GM21528 (cell line): Measurements from ENCODE around the gene OR2T12.
A peak's percentile ranks its signal among the peaks of the same experiment; 100 is the strongest.
"Not testable (repeated sequence)": the region's sequence is repeated elsewhere in the genome, so short reads cannot be mapped to it uniquely, and the experiment has no call there.

ENCODE experiments used
- ATAC-seq: cut with Tn5 transposase; IDR thresholded peaks from one replicate; pipeline ENCODE4 v1.9.1; 2021; ENCODE audit warnings: mild to moderate bottlenecking, moderate library complexity; ENCODE audit not compliant: unreplicated experiment, low FRiP score

OR2T12 gene

GRCh38 chr1:248303324-248303723 is at the start of gene OR2T12:
Gene OR2T12, minus strand, starts transcription at chr1:248303424. Its CDS starts 7,846 bp downstream, at chr1:248295578.
- no peak for ATAC-seq

DNA sequence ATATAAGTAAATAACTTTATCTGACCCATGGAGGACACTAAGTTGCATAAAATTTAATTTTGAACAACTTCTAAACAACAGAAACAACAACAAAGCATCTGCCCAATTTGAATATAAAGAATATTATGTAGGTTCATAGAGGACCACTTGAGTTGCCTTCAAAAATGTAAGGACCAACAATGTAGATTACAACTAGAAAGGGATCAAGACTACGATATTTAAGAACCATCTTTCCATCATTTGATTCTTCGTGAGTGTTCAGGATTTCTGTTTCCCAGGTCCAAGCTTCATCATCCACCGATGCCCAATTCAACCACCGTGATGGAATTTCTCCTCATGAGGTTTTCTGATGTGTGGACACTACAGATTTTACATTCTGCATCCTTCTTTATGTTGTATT is 45.3 kb upstream of the OR2T12 start, which contains the start of gene OR14C36:
OR14C36 (plus strand) TSS at position 301 of the 400 bp plus-strand sequence; CDS start at position 301, 0 bp downstream.
- no peak for ATAC-seq

DNA sequence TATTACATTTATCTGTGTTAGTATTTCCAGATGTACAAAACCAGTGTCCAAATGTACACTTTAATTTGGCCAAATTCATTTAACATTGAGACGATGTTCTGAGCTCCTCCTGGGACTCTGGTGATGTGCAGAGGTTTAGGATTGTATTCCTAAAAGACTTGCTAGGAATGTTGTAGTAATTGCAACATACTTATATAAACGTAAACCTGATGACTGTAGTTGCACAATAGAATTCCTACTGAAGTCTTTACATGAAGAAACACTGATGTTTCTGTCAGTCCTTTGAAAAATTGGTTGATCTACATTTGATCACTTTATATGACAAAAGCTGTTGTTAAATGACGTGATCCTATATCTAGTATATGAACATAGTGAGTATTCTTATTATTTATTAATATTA is 40.2 kb upstream of the OR2T12 start:
- no peak for ATAC-seq

GRCh38 chr1:248324468-248324867 is 21.2 kb upstream of the OR2T12 start, which contains the start of gene OR2M7:
Gene OR2M7, minus strand, starts transcription at chr1:248324568. Its CDS starts 0 bp downstream, at chr1:248324568.
- no peak for ATAC-seq

- no peak for ATAC-seq
Measured at GRCh38 chr1:248316796-248317195, 13.6 kb upstream of the OR2T12 start.

DNA sequence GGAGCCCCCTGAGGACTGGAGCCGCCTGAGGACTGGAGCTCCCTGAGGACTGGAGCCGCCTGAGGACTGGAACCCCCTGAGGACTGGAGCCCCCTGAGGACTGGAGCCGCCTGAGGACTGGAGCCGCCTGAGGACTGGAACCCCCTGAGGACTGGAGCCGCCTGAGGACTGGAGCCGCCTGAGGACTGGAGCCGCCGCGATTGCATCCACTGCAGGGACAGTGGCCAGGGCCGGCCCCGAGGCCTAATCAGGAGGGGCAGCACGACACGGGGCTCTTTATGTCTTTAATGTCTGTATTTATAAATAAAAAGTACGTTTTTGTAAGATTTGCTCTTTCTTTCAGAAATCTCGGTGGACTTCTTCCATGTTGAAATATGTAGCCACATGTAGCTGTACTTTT is 3.5 kb upstream of the OR2T12 start:
- ATAC-seq, result not testable (repeated sequence)

- ATAC-seq, result no peak
Measured at GRCh38 chr1:248306103-248306502, 2.9 kb upstream of the OR2T12 start.

- ATAC-seq, result not testable (repeated sequence)
Measured at GRCh38 chr1:248305672-248306071, 2.4 kb upstream of the OR2T12 start.

- ATAC-seq, result no peak
Measured at GRCh38 chr1:248288391-248288790, 14.8 kb downstream of the OR2T12 start.

- no peak for ATAC-seq
Measured at GRCh38 chr1:248277876-248278275, 25.3 kb downstream of the OR2T12 start, which contains the start of gene OR2T33. Gene OR2T33, minus strand, starts transcription at chr1:248277976. Its CDS starts 4,162 bp downstream, at chr1:248273814.

DNA sequence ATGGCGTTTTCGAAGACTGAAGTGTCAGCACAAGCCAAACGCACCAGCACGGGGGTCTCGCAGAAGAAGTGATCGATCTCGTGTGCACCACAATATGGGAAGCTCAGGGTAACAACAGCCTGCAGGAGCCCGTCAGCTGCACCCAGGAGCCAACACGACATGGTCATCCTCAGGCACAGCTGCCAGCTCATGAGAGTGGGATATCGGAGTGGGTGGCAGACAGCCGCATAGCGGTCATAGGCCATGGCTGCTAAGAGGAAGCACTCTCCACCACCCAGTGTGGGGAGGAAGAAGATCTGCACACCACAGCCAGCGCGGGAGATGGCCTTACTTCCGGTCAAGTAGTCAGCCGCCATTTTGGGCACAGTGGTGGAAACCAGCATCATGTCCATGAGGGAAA is 30.0 kb downstream of the OR2T12 start:
- ATAC-seq, result not testable (repeated sequence)

DNA sequence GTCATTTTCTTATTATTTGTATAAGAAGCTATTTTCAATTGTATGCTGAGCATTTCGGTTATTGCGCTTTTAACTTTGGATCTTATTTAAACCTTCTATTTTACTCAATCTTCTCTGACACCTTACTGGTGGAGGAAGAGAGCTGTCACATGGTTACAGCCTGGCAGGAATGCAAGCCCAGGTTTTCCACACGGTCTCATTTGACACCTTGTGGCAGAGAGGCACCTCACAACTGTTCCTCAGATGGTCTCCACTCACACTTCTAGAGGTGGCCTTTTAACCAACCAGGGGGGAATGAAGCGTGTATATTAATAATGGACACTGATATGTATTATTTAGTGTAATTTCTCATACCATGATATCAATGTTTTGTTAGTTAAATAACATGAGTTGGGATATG is 35.0 kb downstream of the OR2T12 start:
- ATAC-seq, result no peak

- not testable (repeated sequence) for ATAC-seq
Measured at GRCh38 chr1:248259309-248259708, 43.9 kb downstream of the OR2T12 start.

DNA sequence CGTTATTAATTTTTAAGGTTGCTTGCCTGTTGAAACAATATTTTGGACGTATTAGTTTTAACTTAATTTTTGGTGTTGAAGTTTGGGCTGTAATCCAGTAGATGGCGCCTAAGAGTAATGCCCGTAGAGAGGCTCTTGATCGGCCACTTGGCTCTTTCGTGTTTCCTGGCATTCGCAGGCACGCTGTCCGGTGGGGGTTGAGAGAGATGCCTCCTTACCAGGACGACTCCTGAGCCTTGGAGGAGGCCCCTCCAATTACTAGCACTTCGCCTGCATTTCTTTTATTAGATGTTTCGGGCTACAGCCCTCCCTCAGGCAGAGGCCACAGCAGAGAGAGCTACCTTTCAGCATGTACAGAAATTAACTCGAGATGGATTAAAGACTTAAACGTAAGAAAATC is 60.0 kb downstream of the OR2T12 start:
- peak; percentile 86 for ATAC-seq
